Osteocyte (in vitro differentiated cells): ENCODE data around the gene CD55. TPM values are rescaled to one million over a fixed set of nuclear protein-coding genes. Genes with fewer than 3 reads are reported as not detected.

Experiments used
- DNase-seq: peaks from one replicate; pipeline ENCODE4 v3.0.0; 2021; ENCODE audit warnings: mixed read lengths; ENCODE audit not compliant: unreplicated experiment; ENCODE audit errors: extremely low spot score
- H3K27ac Mint-ChIP-seq: one replicate; pipeline ENCODE4 v1.8.0; 2021; ENCODE audit warnings: mild to moderate bottlenecking, mixed read lengths; ENCODE audit not compliant: unreplicated experiment
- H3K27me3 Mint-ChIP-seq: one replicate; pipeline ENCODE4 v1.8.0; 2021; ENCODE audit warnings: mixed read lengths; ENCODE audit not compliant: unreplicated experiment
- H3K36me3 Mint-ChIP-seq: one replicate; pipeline ENCODE4 v1.8.0; 2021; ENCODE audit warnings: mixed read lengths; ENCODE audit not compliant: unreplicated experiment
- H3K4me1 Mint-ChIP-seq: one replicate; pipeline ENCODE4 v1.8.0; 2021; ENCODE audit warnings: mixed read lengths; ENCODE audit not compliant: unreplicated experiment
- H3K4me3 Mint-ChIP-seq: one replicate; pipeline ENCODE4 v1.8.0; 2021; ENCODE audit warnings: mild to moderate bottlenecking, moderate library complexity, mixed read lengths; ENCODE audit not compliant: unreplicated experiment
- H3K9me3 Mint-ChIP-seq: one replicate; pipeline ENCODE4 v1.8.0; 2021; ENCODE audit warnings: mixed read lengths; ENCODE audit not compliant: unreplicated experiment
- total RNA-seq: library from RNA; stranded (reverse); gene quantifications from 2 replicates; pipeline ENCODE4 v1.2.1, GENCODE V29; 2021
- TF ChIP-seq, protein P1 (sequence below): fragments of 200-600 bp; sonication (generic); IDR thresholded peaks from 2 replicates; pipeline ENCODE4 v1.5.0; 2021; ENCODE audit warnings: antibody characterized with exemption, mild to moderate bottlenecking, moderate library complexity

The CD55 gene
- total RNA-seq, 1 donor from 2014 or later: 3.3 TPM

DNA sequence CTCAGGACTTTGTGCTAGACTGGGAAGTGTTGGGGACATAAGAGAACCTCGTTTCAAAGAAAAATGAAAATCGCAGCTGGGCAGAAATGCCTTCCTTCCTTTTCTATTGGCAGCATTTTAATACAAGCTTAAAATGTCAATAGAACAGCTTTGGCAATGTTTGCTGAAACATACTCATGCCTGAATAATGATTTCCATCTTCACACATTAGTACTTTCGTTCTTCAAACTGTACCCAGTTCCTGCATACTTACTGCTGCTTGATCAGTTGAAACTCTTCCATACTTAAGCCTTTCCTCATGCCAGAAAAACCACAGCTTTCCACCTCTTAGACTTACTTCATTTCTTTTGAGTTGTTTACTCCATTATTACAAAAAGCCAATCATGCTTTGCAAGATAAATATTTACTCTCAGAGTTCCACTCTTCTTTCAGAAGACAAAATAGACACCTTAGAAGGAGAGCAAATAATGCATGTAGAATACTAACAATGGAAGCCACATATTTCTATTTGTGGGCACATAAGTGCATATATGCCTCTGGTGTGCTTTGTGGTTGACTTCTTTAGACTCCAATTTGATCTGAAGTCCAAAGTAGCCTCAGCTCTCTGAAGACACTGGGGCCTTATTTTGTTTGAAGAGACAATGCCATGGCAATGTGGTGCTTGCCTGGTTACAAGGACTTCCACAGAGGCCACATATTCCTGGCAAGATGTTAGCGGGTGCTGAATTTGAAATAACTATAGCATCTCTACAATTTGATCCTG, 22.7 kb upstream of the CD55 start:
- peaks cover 3% of the 10 kb centered on the region for H3K27me3 Mint-ChIP-seq
- H3K36me3 Mint-ChIP-seq: no peaks in the 10 kb centered on the region
- H3K4me1 Mint-ChIP-seq: no peaks in the 10 kb centered on the region
- TF ChIP-seq, protein P1, sequence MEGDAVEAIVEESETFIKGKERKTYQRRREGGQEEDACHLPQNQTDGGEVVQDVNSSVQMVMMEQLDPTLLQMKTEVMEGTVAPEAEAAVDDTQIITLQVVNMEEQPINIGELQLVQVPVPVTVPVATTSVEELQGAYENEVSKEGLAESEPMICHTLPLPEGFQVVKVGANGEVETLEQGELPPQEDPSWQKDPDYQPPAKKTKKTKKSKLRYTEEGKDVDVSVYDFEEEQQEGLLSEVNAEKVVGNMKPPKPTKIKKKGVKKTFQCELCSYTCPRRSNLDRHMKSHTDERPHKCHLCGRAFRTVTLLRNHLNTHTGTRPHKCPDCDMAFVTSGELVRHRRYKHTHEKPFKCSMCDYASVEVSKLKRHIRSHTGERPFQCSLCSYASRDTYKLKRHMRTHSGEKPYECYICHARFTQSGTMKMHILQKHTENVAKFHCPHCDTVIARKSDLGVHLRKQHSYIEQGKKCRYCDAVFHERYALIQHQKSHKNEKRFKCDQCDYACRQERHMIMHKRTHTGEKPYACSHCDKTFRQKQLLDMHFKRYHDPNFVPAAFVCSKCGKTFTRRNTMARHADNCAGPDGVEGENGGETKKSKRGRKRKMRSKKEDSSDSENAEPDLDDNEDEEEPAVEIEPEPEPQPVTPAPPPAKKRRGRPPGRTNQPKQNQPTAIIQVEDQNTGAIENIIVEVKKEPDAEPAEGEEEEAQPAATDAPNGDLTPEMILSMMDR: no peak
- no peak overlapping the region for H3K4me3 Mint-ChIP-seq
- no peak overlapping the region for H3K27ac Mint-ChIP-seq
- peaks cover 13% of the 10 kb centered on the region for H3K9me3 Mint-ChIP-seq
- DNase-seq: no peak

DNA sequence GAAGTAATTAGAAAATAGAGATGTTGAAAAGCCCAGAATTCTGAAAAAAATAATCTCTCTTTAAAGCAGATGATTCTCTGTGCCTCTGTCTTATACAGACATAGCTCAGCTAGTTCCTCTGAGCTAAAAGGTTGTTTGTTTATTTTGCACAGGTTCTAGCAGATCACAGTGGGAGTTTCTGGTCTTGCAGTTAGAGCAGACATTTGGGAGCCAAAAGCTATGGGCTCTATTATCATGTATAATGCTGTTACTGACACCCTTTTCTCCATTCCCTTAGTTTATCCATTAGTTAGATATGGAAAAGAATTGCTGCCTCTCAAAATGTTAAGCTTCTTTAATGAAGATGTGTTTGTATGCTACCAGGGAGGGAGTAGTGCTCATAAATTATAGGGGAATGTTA, 20.5 kb upstream of the CD55 start:
- no peak overlapping the region for H3K4me3 Mint-ChIP-seq
- H3K27me3 Mint-ChIP-seq: peaks cover 3% of the 10 kb centered on the region
- H3K27ac Mint-ChIP-seq: no peak overlapping the region
- no peaks in the 10 kb centered on the region for H3K36me3 Mint-ChIP-seq
- H3K4me1 Mint-ChIP-seq: no peaks in the 10 kb centered on the region
- no peak for DNase-seq
- TF ChIP-seq, protein P1: no peak
- H3K9me3 Mint-ChIP-seq: peaks cover 13% of the 10 kb centered on the region

- peaks cover 13% of the 10 kb centered on the region for H3K9me3 Mint-ChIP-seq
- DNase-seq: no peak
- H3K27me3 Mint-ChIP-seq: peaks cover 6% of the 10 kb centered on the region
- TF ChIP-seq, protein P1: no peak
- no peak overlapping the region for H3K4me3 Mint-ChIP-seq
- no peak overlapping the region for H3K27ac Mint-ChIP-seq
- H3K4me1 Mint-ChIP-seq: no peaks in the 10 kb centered on the region
- H3K36me3 Mint-ChIP-seq: no peaks in the 10 kb centered on the region
Measured at GRCh38 chr1:207302618-207303393, 18.7 kb upstream of the CD55 start.

DNA sequence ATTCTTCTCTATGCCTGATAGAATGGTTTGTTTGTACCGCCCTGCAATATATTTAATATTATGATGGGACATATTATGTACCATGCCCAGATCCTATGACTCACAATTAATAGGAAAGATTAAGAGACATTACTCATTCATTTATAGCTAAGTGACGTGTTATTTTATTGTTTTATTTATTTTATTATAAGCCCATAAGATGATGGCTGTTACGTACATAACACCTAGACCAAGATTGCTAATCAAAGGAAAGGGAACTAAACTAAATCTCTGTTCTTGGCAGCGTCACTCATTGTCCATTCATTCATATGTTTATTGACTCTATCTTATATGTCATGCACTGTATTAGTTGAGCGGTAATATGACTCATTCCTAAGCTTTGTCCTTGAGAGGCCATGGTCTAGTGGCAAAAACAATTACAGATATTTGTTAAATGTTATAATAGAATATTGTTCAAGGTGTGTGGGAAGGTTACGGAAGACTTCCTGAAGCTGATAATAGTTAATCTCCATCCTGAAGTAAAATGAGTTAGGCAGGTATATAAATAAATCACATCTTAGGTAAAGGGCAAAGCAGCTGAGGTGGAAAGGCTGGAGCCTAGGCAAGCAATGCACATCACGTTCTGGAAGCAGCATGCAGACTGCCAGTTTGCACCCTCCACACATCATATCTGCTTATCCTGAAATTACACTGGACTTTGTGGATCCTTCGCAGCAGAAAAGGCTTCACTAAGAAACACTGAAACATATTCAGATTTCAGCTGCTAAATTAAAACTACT, 16.6 kb upstream of the CD55 start:
- Mint-ChIP-seq H3K27ac (no peak overlapping the region), H3K4me3 (no peak overlapping the region), H3K4me1 (peaks cover 4% of the 10 kb centered on the region), H3K27me3 (peaks cover 11% of the 10 kb centered on the region), H3K36me3 (no peaks in the 10 kb centered on the region), H3K9me3 (peaks cover 13% of the 10 kb centered on the region)
- TF ChIP-seq, protein P1: no peak
- no peak for DNase-seq
